ENCODE data around the gene LIN37. TPM values are rescaled to one million over a fixed set of nuclear protein-coding genes. Genes with fewer than 3 reads are reported as not detected.

LIN37 gene
- total and polyA plus RNA-seq, 2 experiments from 2014 or later: 12.0 to 13.6 TPM

GRCh38 chr19:35732540-35733179, 15.7 kb upstream of the LIN37 start:
- Histone ChIP-seq H3K27ac (no peak overlapping the region), H4K20me1 (ENCODE audit: insufficient read depth, poor library complexity, severe bottlenecking) (no peaks in the 10 kb centered on the region), H3K27me3 (no peaks in the 10 kb centered on the region), H3K9me3 (ENCODE audit: low read depth) (no peaks in the 10 kb centered on the region), H3K4me3 (no peak overlapping the region), H3K79me2 (no peaks in the 10 kb centered on the region), H3K9me2 (replicated peaks; ENCODE audit: insufficient read depth) (no peaks in the 10 kb centered on the region), H3K36me3 (replicated peaks; ENCODE audit: insufficient read depth, low read depth) (no peaks in the 10 kb centered on the region), H3K4me1 (ENCODE audit: insufficient read depth) (no peaks in the 10 kb centered on the region), H2AFZ (no peak overlapping the region), H3K4me2 (no peak overlapping the region)
- WGBS (ENCODE audit: low lambda C conversion rate, missing lambda C conversion rate): 96% methylated on average over 16 of the region's 25 CpGs
- TF ChIP-seq EZH2 (IDR thresholded peaks at IDR 0.05; ENCODE audit: borderline replicate concordance): no peak
- DNase-seq (ENCODE audit: low spot score): no peak

- no peaks in the 10 kb centered on the region for H3K27me3 ChIP-seq
- H3K4me2 ChIP-seq: no peak overlapping the region
- no peaks in the 10 kb centered on the region for H3K9me3 ChIP-seq (ENCODE audit: low read depth)
- DNase-seq (ENCODE audit: low spot score): no peak
- H3K36me3 ChIP-seq (replicated peaks; ENCODE audit: insufficient read depth, low read depth): no peaks in the 10 kb centered on the region
- H3K4me3 ChIP-seq: no peak overlapping the region
- 96% methylated on average over 22 of the region's 35 CpGs for WGBS (ENCODE audit: low lambda C conversion rate, missing lambda C conversion rate)
- H4K20me1 ChIP-seq (ENCODE audit: insufficient read depth, poor library complexity, severe bottlenecking): no peaks in the 10 kb centered on the region
- H2AFZ ChIP-seq: no peak overlapping the region
- no peaks in the 10 kb centered on the region for H3K9me2 ChIP-seq (replicated peaks; ENCODE audit: insufficient read depth)
- TF ChIP-seq EZH2 (IDR thresholded peaks at IDR 0.05; ENCODE audit: borderline replicate concordance): no peak
- no peak for TF ChIP-seq CTCF (IDR thresholded peaks at IDR 0.05; ENCODE audit: poor library complexity)
- no peaks in the 10 kb centered on the region for H3K4me1 ChIP-seq (ENCODE audit: insufficient read depth)
- H3K27ac ChIP-seq: no peak overlapping the region
- H3K79me2 ChIP-seq: no peaks in the 10 kb centered on the region
Measured at GRCh38 chr19:35733180-35734125, 14.9 kb upstream of the LIN37 start.

- Histone ChIP-seq H3K27ac (no peak overlapping the region), H3K79me2 (no peaks in the 10 kb centered on the region), H4K20me1 (ENCODE audit: insufficient read depth, poor library complexity, severe bottlenecking) (no peaks in the 10 kb centered on the region), H3K4me1 (ENCODE audit: insufficient read depth) (no peaks in the 10 kb centered on the region), H3K27me3 (no peaks in the 10 kb centered on the region), H3K9me3 (ENCODE audit: low read depth) (no peaks in the 10 kb centered on the region), H2AFZ (no peak overlapping the region), H3K4me2 (no peak overlapping the region), H3K4me3 (no peak overlapping the region), H3K9me2 (replicated peaks; ENCODE audit: insufficient read depth) (no peaks in the 10 kb centered on the region), H3K36me3 (replicated peaks; ENCODE audit: insufficient read depth, low read depth) (no peaks in the 10 kb centered on the region)
- no peak for DNase-seq (ENCODE audit: low spot score)
- TF ChIP-seq EZH2phosphoT487 (IDR thresholded peaks at IDR 0.05; ENCODE audit: low read depth, severe bottlenecking, unreplicated experiment) (no peak), CTCF (IDR thresholded peaks at IDR 0.05; ENCODE audit: poor library complexity) (no peak), EZH2 (IDR thresholded peaks at IDR 0.05; ENCODE audit: borderline replicate concordance) (no peak)
- WGBS (ENCODE audit: low lambda C conversion rate, missing lambda C conversion rate): 97% methylated on average over 8 of the region's 8 CpGs
Measured at GRCh38 chr19:35734273-35734672, 14.1 kb upstream of the LIN37 start.

GRCh38 chr19:35734889-35735288, 13.5 kb upstream of the LIN37 start:
- H3K9me3 ChIP-seq (ENCODE audit: low read depth): no peaks in the 10 kb centered on the region
- no peaks in the 10 kb centered on the region for H4K20me1 ChIP-seq (ENCODE audit: insufficient read depth, poor library complexity, severe bottlenecking)
- H3K4me2 ChIP-seq: no peak overlapping the region
- H3K9me2 ChIP-seq (replicated peaks; ENCODE audit: insufficient read depth): no peaks in the 10 kb centered on the region
- H3K36me3 ChIP-seq (replicated peaks; ENCODE audit: insufficient read depth, low read depth): no peaks in the 10 kb centered on the region
- no peak overlapping the region for H3K27ac ChIP-seq
- no peak for TF ChIP-seq EZH2 (IDR thresholded peaks at IDR 0.05; ENCODE audit: borderline replicate concordance)
- TF ChIP-seq EZH2phosphoT487 (IDR thresholded peaks at IDR 0.05; ENCODE audit: low read depth, severe bottlenecking, unreplicated experiment): no peak
- TF ChIP-seq CTCF (IDR thresholded peaks at IDR 0.05; ENCODE audit: poor library complexity): no peak
- 91% methylated on average over 4 of the region's 5 CpGs for WGBS (ENCODE audit: low lambda C conversion rate, missing lambda C conversion rate)
- no peak for DNase-seq (ENCODE audit: low spot score)
- no peaks in the 10 kb centered on the region for H3K4me1 ChIP-seq (ENCODE audit: insufficient read depth)
- no peaks in the 10 kb centered on the region for H3K27me3 ChIP-seq
- no peak overlapping the region for H3K4me3 ChIP-seq
- H2AFZ ChIP-seq: no peak overlapping the region
- H3K79me2 ChIP-seq: no peaks in the 10 kb centered on the region

Measured in hepatocyte (in vitro differentiated cells).